Testis (tissue), 3 donors: ENCODE data around the gene ADCY9. TPM values are rescaled to one million over a fixed set of nuclear protein-coding genes. Genes with fewer than 3 reads are reported as not detected.

Experiments used
- DNase-seq: peaks from one replicate; pipeline ENCODE4 v3.0.0-alpha.2; 2019
- H3K27ac ChIP-seq, 2 donors: fragments of 200-600 bp; sonication (generic); one replicate each; pipeline ENCODE4 v1.5.1; 2019
- H3K27me3 ChIP-seq: fragments of 200-600 bp; sonication (generic); one replicate; pipeline ENCODE4 v1.5.1; 2019
- H3K36me3 ChIP-seq: fragments of 200-600 bp; sonication (generic); one replicate; pipeline ENCODE4 v1.5.1; 2017; ENCODE audit warnings: low read depth; ENCODE audit errors: missing control alignments
- H3K4me1 ChIP-seq: fragments of 200-600 bp; sonication (generic); one replicate; pipeline ENCODE4 v1.5.1; 2019
- H3K4me3 ChIP-seq, 2 donors: fragments of 200-600 bp; sonication (generic); one replicate each; pipeline ENCODE4 v1.5.1; 2017 to 2019
- H3K9me3 ChIP-seq: fragments of 200-600 bp; sonication (generic); one replicate; pipeline ENCODE4 v1.5.1; 2017
- POLR2A ChIP-seq: fragments of 450-650 bp; IDR thresholded peaks from one replicate; pipeline ENCODE4 v1.6.1; 2017; ENCODE audit warnings: antibody characterized with exemption, mild to moderate bottlenecking, moderate library complexity
- WGBS, 2 donors: methylation state at CpG; one replicate each; pipeline ENCODE4 v1.1.5; 2018; 5-methylcytosine and 5-hydroxymethylcytosine counted together
- intact Hi-C: fragments of 100-400 bp; cut with DNase I; formaldehyde crosslinking; loops from one replicate; pipeline ENCODE4 v1.15.1; 2023; ENCODE audit warnings: low total_unique reads
- polyA plus RNA-seq: library from polyadenylated mRNA; stranded (reverse); fragments of 350-450 nt; fragmentation: Illumina TruSeq; extraction: RNeasy Lipid Tissue Mini Kit (QIAGEN cat#74804); gene quantifications from one replicate; pipeline ENCODE4 v1.2.3, GENCODE V29; 2014; ENCODE audit warnings: low read depth, low replicate concordance; ENCODE audit not compliant: insufficient read depth
- total RNA-seq, 2 donors: library from RNA; depleted of rRNA; stranded (reverse); fragments of >200 nt; gene quantifications; one replicate each; pipeline ENCODE4 v1.2.3, GENCODE V29; 2016
- TF ChIP-seq, protein P1 (sequence below), 3 experiments: fragments of 450-650 bp in 2 of 3; fragments of 200-600 bp in 1 of 3; sonication (generic) in 1 of 3; IDR thresholded peaks; one replicate each; pipeline ENCODE4 v1.5.1; 2016 to 2019; ENCODE audit warnings: antibody characterized with exemption in 3 of 3, mild to moderate bottlenecking in 2 of 3, moderate library complexity in 1 of 3

ADCY9 gene
- total and polyA plus RNA-seq, 3 donors from 2014 or later: 19.0 to 77.2 (median 52.8) TPM

DNA sequence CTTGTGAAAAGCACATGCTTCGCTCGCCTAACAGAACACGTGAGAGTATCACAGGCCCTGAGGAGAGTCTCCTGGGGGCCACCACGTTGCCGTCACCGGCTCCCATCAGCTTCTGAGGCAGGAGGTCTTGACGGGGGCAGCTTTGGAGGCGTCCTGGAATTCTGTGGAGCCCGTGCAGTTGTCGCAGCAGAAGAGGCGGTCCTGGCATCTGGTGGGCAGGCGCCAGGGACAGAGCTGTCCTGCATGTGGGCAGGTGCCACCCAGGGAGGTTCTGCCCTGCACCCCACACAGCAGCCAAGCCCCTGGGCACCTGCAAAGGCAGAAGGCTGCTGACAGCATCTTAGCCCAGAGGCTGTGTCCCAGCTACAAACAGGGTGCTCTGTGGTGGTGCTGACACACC is 136.7 kb downstream of the ADCY9 start:
- no peak for DNase-seq
- H3K27me3 ChIP-seq: no peaks in the 10 kb centered on the region
- H3K36me3 ChIP-seq: no peaks in the 10 kb centered on the region
- intact Hi-C loops: no loop called here
- TF ChIP-seq POLR2A: no peak
- TF ChIP-seq, protein P1, sequence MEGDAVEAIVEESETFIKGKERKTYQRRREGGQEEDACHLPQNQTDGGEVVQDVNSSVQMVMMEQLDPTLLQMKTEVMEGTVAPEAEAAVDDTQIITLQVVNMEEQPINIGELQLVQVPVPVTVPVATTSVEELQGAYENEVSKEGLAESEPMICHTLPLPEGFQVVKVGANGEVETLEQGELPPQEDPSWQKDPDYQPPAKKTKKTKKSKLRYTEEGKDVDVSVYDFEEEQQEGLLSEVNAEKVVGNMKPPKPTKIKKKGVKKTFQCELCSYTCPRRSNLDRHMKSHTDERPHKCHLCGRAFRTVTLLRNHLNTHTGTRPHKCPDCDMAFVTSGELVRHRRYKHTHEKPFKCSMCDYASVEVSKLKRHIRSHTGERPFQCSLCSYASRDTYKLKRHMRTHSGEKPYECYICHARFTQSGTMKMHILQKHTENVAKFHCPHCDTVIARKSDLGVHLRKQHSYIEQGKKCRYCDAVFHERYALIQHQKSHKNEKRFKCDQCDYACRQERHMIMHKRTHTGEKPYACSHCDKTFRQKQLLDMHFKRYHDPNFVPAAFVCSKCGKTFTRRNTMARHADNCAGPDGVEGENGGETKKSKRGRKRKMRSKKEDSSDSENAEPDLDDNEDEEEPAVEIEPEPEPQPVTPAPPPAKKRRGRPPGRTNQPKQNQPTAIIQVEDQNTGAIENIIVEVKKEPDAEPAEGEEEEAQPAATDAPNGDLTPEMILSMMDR (IDR thresholded peaks at IDR 0.05): no peak
- H3K4me1 ChIP-seq: peaks cover 11% of the 10 kb centered on the region
- 94 to 100% methylated on average over 4 to 10 of the region's 12 CpGs for WGBS, 2 donors
- no peaks in the 10 kb centered on the region for H3K9me3 ChIP-seq
- H3K27ac ChIP-seq: no peak overlapping the region
- no peak overlapping the region for H3K4me3 ChIP-seq

- Histone ChIP-seq H3K4me3 (no peak overlapping the region), H3K27ac (no peak overlapping the region), H3K36me3 (no peaks in the 10 kb centered on the region), H3K27me3 (no peaks in the 10 kb centered on the region), H3K9me3 (no peaks in the 10 kb centered on the region), H3K4me1 (peaks cover 9% of the 10 kb centered on the region)
- no peak for TF ChIP-seq POLR2A
- TF ChIP-seq, protein P1 (IDR thresholded peaks at IDR 0.05): no peak
- intact Hi-C loops: no loop called here
- no peak for DNase-seq
- 93 to 96% methylated on average over 25 of the region's 25 CpGs for WGBS, 2 donors
Measured at GRCh38 chr16:3979070-3979469, 137.2 kb downstream of the ADCY9 start.

DNA sequence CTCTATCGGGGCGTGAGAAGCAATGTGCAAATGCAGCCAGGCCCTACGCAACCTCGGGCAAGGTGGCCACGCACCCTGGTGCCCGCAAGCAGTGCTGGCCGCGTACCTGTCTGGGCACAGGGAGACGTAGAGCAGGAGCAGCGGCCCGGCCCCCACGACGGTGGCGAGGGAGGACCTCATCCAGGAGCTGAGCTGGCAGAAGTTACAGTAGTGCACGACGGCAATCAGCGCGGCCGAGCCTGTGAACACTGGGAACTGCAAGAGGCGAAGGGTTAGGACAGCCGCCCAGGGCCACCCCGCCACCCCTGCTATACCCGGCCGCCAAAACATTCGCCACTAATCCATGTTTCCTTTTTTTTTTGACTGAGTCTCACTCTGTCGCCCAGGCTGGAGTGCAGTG is 138.9 kb downstream of the ADCY9 start:
- Histone ChIP-seq H3K9me3 (no peaks in the 10 kb centered on the region), H3K4me3 (no peak overlapping the region), H3K36me3 (no peaks in the 10 kb centered on the region), H3K27ac (no peak overlapping the region), H3K27me3 (no peaks in the 10 kb centered on the region), H3K4me1 (peaks cover 4% of the 10 kb centered on the region)
- intact Hi-C loops: no loop called here
- DNase-seq: no peak
- no peak for TF ChIP-seq POLR2A
- TF ChIP-seq, protein P1 (IDR thresholded peaks at IDR 0.05): no peak
- 88 to 89% methylated on average over 25 to 26 of the region's 26 CpGs for WGBS, 2 donors

GRCh38 chr16:3974751-3975150 is 141.5 kb downstream of the ADCY9 start:
- intact Hi-C loops: no loop called here
- TF ChIP-seq POLR2A: no peak
- DNase-seq: no peak
- H3K36me3 ChIP-seq: peaks cover 2% of the 10 kb centered on the region
- 93 to 98% methylated on average over 8 of the region's 8 CpGs for WGBS, 2 donors
- no peaks in the 10 kb centered on the region for H3K9me3 ChIP-seq
- no peaks in the 10 kb centered on the region for H3K4me1 ChIP-seq
- no peaks in the 10 kb centered on the region for H3K27me3 ChIP-seq
- H3K27ac ChIP-seq: no peak overlapping the region
- no peak overlapping the region for H3K4me3 ChIP-seq

- no peak overlapping the region for H3K4me3 ChIP-seq
- H3K27me3 ChIP-seq: no peaks in the 10 kb centered on the region
- no peaks in the 10 kb centered on the region for H3K4me1 ChIP-seq
- WGBS, 2 donors: 87 to 95% methylated on average over 8 of the region's 8 CpGs
- DNase-seq: no peak
- peaks cover 2% of the 10 kb centered on the region for H3K36me3 ChIP-seq
- intact Hi-C loops: no loop called here
- no peak overlapping the region for H3K27ac ChIP-seq
- no peaks in the 10 kb centered on the region for H3K9me3 ChIP-seq
- no peak for TF ChIP-seq POLR2A
- TF ChIP-seq, protein P1 (IDR thresholded peaks at IDR 0.05): no peak
Measured at GRCh38 chr16:3971706-3972105, 144.5 kb downstream of the ADCY9 start.
